Spinal cord (tissue), 10 donors: ENCODE measurements around the gene NUMA1. TPM values are rescaled to one million over a fixed set of nuclear protein-coding genes. Genes with fewer than 3 reads are reported as not detected.
A peak's percentile ranks its signal among the peaks of the same experiment; 100 is the strongest.

ENCODE experiments used
- DNase-seq, 6 donors: peaks; one replicate each; pipeline versions ENCODE4 v3.0.0 to v3.0.0-alpha.2; 2013 to 2015; ENCODE audit warnings: low spot score in 6 of 6, low read depth in 4 of 6
- H3K27ac ChIP-seq: one replicate; pipeline ENCODE4 v1.5.1; 2013; ENCODE audit warnings: low read depth, low read length, control low read depth
- H3K27me3 ChIP-seq: one replicate; pipeline ENCODE4 v1.6.1; 2013; ENCODE audit warnings: low read length; ENCODE audit not compliant: control insufficient read depth, insufficient read depth
- H3K36me3 ChIP-seq: one replicate; pipeline ENCODE4 v1.6.1; 2013; ENCODE audit warnings: low read length; ENCODE audit not compliant: control insufficient read depth, insufficient read depth
- H3K4me1 ChIP-seq: one replicate; pipeline ENCODE4 v1.6.1; 2013; ENCODE audit warnings: low read length; ENCODE audit not compliant: control insufficient read depth, insufficient read depth
- H3K4me3 ChIP-seq: one replicate; pipeline ENCODE4 v1.5.1; 2013; ENCODE audit warnings: low read depth, low read length, control low read depth
- H3K9me3 ChIP-seq: one replicate; pipeline ENCODE4 v1.6.1; 2013; ENCODE audit warnings: low read length; ENCODE audit not compliant: control insufficient read depth, insufficient read depth
- WGBS: methylation state at CpG from one replicate; pipeline ENCODE4 v1.1.5; 2013; ENCODE audit warnings: missing lambda C conversion rate; ENCODE audit not compliant: insufficient coverage; 5-methylcytosine and 5-hydroxymethylcytosine counted together
- polyA plus RNA-seq, 2 donors: library from polyadenylated mRNA; unstranded; fragments of 120-200 nt; gene quantifications; one replicate each; pipeline ENCODE4 v1.2.1, GENCODE V29; 2013; ENCODE audit not compliant: insufficient read length in 2 of 2
- total RNA-seq, 2 donors: library from RNA; depleted of rRNA in 1 of 2; stranded (reverse); fragments of 120-200 nt in 1 of 2; fragments of >200 nt in 1 of 2; gene quantifications; one replicate each; pipeline versions ENCODE4 v1.2.3 to v1.2.4, GENCODE V29; 2013 to 2014
- donor health status: healthy.

NUMA1 gene
- total and polyA plus RNA-seq, 4 donors = 104 to 187 (median 165) TPM

DNA sequence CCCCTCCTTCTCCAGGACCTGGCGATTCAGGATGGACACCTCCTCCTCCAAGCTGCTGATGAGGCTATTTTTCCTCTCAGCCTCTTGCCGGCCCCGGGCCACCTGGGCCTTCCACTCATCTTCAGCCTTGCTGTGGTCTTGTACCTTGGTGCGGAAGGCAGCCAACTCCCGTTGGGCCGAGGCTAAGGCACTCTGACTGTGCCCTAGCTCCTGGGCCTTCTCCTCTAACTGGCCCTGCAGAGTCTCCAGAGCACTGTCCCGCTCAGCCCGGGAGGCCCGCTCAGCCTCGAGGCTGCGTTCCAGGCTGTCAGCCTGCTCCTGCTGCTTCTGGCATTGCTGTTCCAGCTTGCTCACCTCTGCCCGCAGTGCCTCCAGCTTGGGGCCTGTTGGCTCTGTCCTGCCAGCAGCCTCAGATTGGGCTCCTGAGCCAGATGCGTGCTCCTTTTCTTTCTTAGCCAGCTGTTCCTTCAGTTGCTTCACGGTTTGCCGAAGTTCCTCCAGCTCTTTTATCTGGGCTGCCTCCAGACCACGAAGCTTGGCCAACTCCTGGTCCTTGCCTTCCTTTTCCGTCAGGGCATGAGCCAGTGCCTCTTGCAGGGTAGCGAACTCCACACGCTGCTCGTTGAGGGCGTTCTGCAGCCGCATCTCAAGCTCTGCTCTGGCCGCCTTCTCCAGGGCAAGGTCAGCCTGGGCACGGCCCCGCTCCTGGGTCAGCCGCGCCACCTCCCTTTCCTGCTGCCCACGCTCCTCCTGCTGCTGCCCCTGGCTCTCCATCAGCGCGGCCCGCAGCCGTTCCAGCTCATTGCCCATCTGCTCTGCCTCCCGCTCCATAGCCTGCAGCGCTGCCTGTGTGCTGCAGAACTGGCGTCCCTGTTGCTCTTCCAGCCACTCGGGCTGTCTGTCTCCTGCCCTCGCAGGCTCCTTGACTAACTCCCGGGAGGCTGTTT is 66.3 kb downstream of the NUMA1 start:
- H3K36me3 ChIP-seq = peaks cover 99% of the 10 kb centered on the region
- H3K4me3 ChIP-seq = no peak overlapping the region
- peak overlapping the region; percentile 52 for H3K27ac ChIP-seq
- 89% methylated on average over 38 of the region's 38 CpGs for WGBS
- DNase-seq = no peak
- peaks cover 39% of the 10 kb centered on the region for H3K4me1 ChIP-seq
- H3K9me3 ChIP-seq = no peaks in the 10 kb centered on the region
- H3K27me3 ChIP-seq = no peaks in the 10 kb centered on the region

DNA sequence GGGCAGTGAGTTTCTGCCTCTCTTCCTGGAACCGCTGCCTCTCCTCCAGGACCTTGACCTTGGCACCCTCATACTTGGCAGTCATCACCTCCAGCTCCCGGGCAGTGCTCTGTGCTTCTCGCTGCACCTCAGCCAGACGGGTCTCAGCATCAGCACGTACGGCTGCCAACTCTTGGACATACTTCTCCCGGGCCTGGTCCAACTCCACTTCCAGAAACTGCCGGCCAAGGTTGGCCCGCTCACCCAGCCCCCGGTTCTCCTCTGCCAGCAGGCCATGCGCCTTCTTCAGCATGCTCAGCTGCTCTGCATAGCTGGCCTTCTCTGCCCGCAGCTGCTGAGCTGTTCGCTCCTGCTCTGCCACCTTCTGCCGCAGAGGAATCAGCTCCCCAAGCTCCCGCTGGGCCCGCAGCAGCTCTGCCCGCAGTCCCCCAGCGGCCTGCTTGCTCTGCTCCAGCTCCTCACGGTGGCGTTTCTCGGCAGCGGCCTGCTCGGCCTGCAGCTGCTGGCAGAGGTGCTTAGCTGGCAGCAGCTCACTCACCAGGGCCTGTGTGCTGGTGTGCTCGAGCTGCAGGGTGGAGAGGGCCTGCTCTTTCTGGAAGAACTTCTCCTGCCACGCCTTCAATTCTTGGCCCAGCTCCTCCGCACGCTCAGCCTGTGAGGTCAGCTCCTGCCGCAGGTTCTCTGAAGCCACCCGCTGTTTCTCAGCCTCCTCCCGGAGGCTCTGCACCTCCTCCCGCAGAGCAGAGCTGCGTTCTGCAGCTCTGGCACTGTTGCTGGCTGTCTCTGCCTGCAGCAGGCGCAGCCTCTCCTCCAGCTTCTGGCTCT is 67.2 kb downstream of the NUMA1 start:
- peak in 1 of 6 donors; percentile 71 for DNase-seq
- peak overlapping the region; percentile 52 for H3K27ac ChIP-seq
- H3K36me3 ChIP-seq = peaks cover 99% of the 10 kb centered on the region
- peaks cover 39% of the 10 kb centered on the region for H3K4me1 ChIP-seq
- no peaks in the 10 kb centered on the region for H3K9me3 ChIP-seq
- H3K4me3 ChIP-seq = no peak overlapping the region
- 61% methylated on average over 33 of the region's 33 CpGs for WGBS
- H3K27me3 ChIP-seq = no peaks in the 10 kb centered on the region

GRCh38 chr11:72012091-72012630 is 68.2 kb downstream of the NUMA1 start:
- WGBS = 95% methylated on average over 5 of the region's 5 CpGs
- no peaks in the 10 kb centered on the region for H3K27me3 ChIP-seq
- H3K36me3 ChIP-seq = peaks cover 98% of the 10 kb centered on the region
- peaks cover 39% of the 10 kb centered on the region for H3K4me1 ChIP-seq
- H3K27ac ChIP-seq = no peak overlapping the region
- no peaks in the 10 kb centered on the region for H3K9me3 ChIP-seq
- DNase-seq = no peak
- H3K4me3 ChIP-seq = no peak overlapping the region

GRCh38 chr11:72010529-72011233 is 69.7 kb downstream of the NUMA1 start:
- no peaks in the 10 kb centered on the region for H3K27me3 ChIP-seq
- WGBS = 72% methylated on average over 8 of the region's 10 CpGs
- H3K27ac ChIP-seq = no peak overlapping the region
- peaks cover 39% of the 10 kb centered on the region for H3K4me1 ChIP-seq
- no peak overlapping the region for H3K4me3 ChIP-seq
- peaks cover 99% of the 10 kb centered on the region for H3K36me3 ChIP-seq
- H3K9me3 ChIP-seq = no peaks in the 10 kb centered on the region
- no peak for DNase-seq

- Histone ChIP-seq H3K9me3 (no peaks in the 10 kb centered on the region), H3K27me3 (no peaks in the 10 kb centered on the region), H3K27ac (no peak overlapping the region), H3K4me3 (no peak overlapping the region), H3K4me1 (peaks cover 34% of the 10 kb centered on the region), H3K36me3 (peaks cover 99% of the 10 kb centered on the region)
- 89% methylated on average over 6 of the region's 6 CpGs for WGBS
- no peak for DNase-seq
These were observed 71.2 kb downstream of the NUMA1 start for GRCh38 chr11:72009156-72009555.

- 80% methylated on average over 6 of the region's 7 CpGs for WGBS
These were observed 71.6 kb downstream of the NUMA1 start for GRCh38 chr11:72008728-72009127.

DNA sequence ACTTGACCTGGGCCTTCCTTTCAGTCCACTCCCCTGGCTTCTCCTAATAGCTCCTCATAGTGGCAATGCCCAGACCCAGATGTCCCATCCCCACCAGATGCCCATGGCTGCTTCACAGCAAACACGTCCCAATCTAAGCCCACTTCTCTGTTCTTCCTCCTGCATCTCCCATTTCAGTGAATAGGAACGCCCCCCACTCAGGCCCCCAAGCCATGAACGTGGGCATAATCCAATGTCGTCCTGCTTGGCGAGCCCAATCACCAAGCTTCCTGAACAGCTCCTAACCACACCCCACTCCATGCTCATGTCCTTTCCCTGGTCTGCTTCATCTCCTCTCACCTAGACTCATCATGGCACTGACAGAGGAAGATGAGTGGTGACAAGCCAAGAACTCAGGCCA is 72.8 kb downstream of the NUMA1 start:
- 79% methylated on average over 4 of the region's 5 CpGs for WGBS
- Histone ChIP-seq H3K9me3 (no peaks in the 10 kb centered on the region), H3K4me3 (no peak overlapping the region), H3K4me1 (peaks cover 18% of the 10 kb centered on the region), H3K27me3 (no peaks in the 10 kb centered on the region), H3K27ac (no peak overlapping the region), H3K36me3 (peaks cover 99% of the 10 kb centered on the region)
- DNase-seq = no peak

More at GRCh38 chr11:72008728-72009127, 71.6 kb downstream of the NUMA1 start:
- no peak overlapping the region for H3K27ac ChIP-seq
- H3K4me3 ChIP-seq = no peak overlapping the region
- H3K4me1 ChIP-seq = peaks cover 30% of the 10 kb centered on the region
- DNase-seq = no peak
- H3K9me3 ChIP-seq = no peaks in the 10 kb centered on the region
- no peaks in the 10 kb centered on the region for H3K27me3 ChIP-seq
- peaks cover 99% of the 10 kb centered on the region for H3K36me3 ChIP-seq

DNA sequence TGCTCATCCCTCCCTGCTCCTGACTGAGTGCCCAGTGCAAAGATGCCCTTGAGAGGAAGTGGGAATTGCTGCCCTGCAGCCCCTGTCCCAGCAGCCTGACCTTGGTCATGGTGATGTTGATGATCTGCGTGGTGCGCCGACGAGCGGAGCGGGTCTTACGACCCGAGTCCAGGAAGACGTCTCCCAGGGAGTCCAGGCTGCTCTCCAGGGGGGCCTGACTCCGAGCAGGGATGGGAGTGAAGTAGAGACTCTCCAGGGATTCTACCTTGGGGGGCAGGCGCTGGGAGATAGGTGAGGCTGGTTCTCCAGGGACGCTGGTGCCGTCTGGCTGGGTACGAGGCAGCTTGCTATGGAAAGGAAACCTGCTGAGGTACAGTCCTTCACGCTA is 73.3 kb downstream of the NUMA1 start:
- Histone ChIP-seq H3K27me3 (no peaks in the 10 kb centered on the region), H3K36me3 (peaks cover 97% of the 10 kb centered on the region), H3K4me3 (no peak overlapping the region), H3K27ac (no peak overlapping the region), H3K4me1 (peaks cover 16% of the 10 kb centered on the region), H3K9me3 (no peaks in the 10 kb centered on the region)
- DNase-seq = no peak
- 92% methylated on average over 12 of the region's 15 CpGs for WGBS
